ENCODE measurements around the gene CDH23.

DNA sequence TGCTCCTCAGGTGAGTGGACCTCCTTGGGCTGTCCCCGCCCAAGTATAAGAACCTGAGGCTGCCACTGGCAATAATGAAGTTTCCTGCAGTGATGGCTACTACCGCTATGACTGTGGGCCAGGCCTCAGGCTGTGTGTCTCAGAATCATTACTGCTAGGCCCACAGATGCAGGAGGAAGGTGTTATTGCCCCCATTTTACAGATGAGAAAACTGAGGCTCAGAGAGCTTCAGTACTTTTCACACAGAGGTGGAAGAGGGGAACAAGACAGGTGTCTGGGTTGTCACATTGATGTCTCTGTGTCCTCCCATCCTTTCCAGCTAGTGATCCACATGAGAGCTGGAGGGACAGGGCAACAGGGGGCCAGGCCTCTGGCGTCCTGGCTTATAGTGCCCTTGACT lies 155.2 kb downstream of the CDH23 start:
- no peak for TF ChIP-seq CTCF (IDR thresholded peaks at IDR 0.05)
- no peak for TF ChIP-seq POLR2A (IDR thresholded peaks at IDR 0.05)
